Fibroblast of mammary gland (primary cell): ENCODE results near the gene CRIM1.

ENCODE experiments used
- DNase-seq: peaks from one replicate; pipeline ENCODE4 v3.0.0-alpha.2; 2010; ENCODE audit warnings: low read depth
- H3K4me3 ChIP-seq: 2 replicates; pipeline ENCODE4 v1.5.1; 2011; ENCODE audit warnings: low read depth, mild to moderate bottlenecking, low read length, moderate library complexity; ENCODE audit not compliant: control insufficient read depth
- CTCF ChIP-seq: conservative IDR thresholded peaks from 2 replicates; pipeline ENCODE4 v1.5.1; 2011; ENCODE audit warnings: low read depth, low read length, inconsistent platforms; ENCODE audit not compliant: control insufficient read depth, insufficient read depth

The CRIM1 gene

GRCh38 chr2:36351736-36352349, 3.7 kb upstream of the CRIM1 start:
- DNase-seq: peak; percentile 70
- no peak overlapping the region for H3K4me3 ChIP-seq
- peak; percentile 59 for TF ChIP-seq CTCF

- DNase-seq: peak; percentile 82
- no peak overlapping the region for H3K4me3 ChIP-seq
- TF ChIP-seq CTCF: peak; percentile 21
These were observed 2.9 kb upstream of the CRIM1 start for GRCh38 chr2:36352701-36353100.

GRCh38 chr2:36354811-36355150, 797 bp upstream of the CRIM1 start:
- DNase-seq: no peak
- peak overlapping the region; percentile 65 for H3K4me3 ChIP-seq
- no peak for TF ChIP-seq CTCF

- no peak for TF ChIP-seq CTCF
- DNase-seq: no peak
- peak overlapping the region; percentile 90 for H3K4me3 ChIP-seq
These were observed 316 bp downstream of the CRIM1 start for GRCh38 chr2:36355890-36356297.

- DNase-seq: peak; percentile 35
- no peak for TF ChIP-seq CTCF
- H3K4me3 ChIP-seq: peak overlapping the region; percentile 90
These were observed 866 bp downstream of the CRIM1 start for GRCh38 chr2:36356298-36356989.

- TF ChIP-seq CTCF: no peak
- H3K4me3 ChIP-seq: peak overlapping the region; percentile 90
- peak; percentile 72 for DNase-seq
These were observed 1.6 kb downstream of the CRIM1 start for GRCh38 chr2:36356990-36357846.
